ENCODE data around the gene TRIP10. TPM values are rescaled to one million over a fixed set of nuclear protein-coding genes. Genes with fewer than 3 reads are reported as not detected.

The TRIP10 gene
- total and polyA plus RNA-seq, 2 of the 13 experiments (the other 11 are each of a cell fraction or from before 2014, with no cell fraction given): 32.5 to 33.2 TPM

GRCh38 chr19:6723108-6723618 lies 16.3 kb upstream of the TRIP10 start (continued):
- TF ChIP-seq AFF4 (CRISPR knock-in tag; IDR thresholded peaks at IDR 0.05) (no peak), POLR2G (IDR thresholded peaks at IDR 0.05; ENCODE audit: low read depth, low read length) (no peak), ZNF281 (CRISPR knock-in tag; IDR thresholded peaks at IDR 0.05; ENCODE audit: borderline replicate concordance) (peak; percentile 95), ZC3H4 (CRISPR knock-in tag; IDR thresholded peaks at IDR 0.05; ENCODE audit: borderline replicate concordance) (no peak), NFKB2 (CRISPR knock-in tag; IDR thresholded peaks at IDR 0.05; ENCODE audit: borderline replicate concordance) (peak; percentile 15; the same call in 1 of the 2 replicates), ZSCAN12 (CRISPR knock-in tag; IDR thresholded peaks at IDR 0.05) (no peak), HOMEZ (CRISPR knock-in tag; IDR thresholded peaks at IDR 0.05; ENCODE audit: low read depth) (peak; percentile 50; the same call in 1 of the 2 replicates), KLF16 (CRISPR knock-in tag; IDR thresholded peaks at IDR 0.05) (peak in 1 of 2 experiments; percentile 97; a peak in 2 of 4 replicates), ZNF747 (CRISPR knock-in tag; IDR thresholded peaks at IDR 0.05; ENCODE audit: borderline replicate concordance) (peak; percentile 56; the same call in 1 of the 2 replicates), BHLHE40 (IDR thresholded peaks at IDR 0.05; ENCODE audit: low read length) (no peak), CBFB (CRISPR knock-in tag; IDR thresholded peaks at IDR 0.05) (peak; percentile 54; the same call in 1 of the 2 replicates), ZNF430 (CRISPR knock-in tag; IDR thresholded peaks at IDR 0.05) (peak; percentile 83; the same call in 1 of the 2 replicates), HDAC1 (CRISPR knock-in tag; IDR thresholded peaks at IDR 0.05) (peak; percentile 87), NR0B2 (CRISPR knock-in tag; IDR thresholded peaks at IDR 0.05) (no peak), ZNF138 (CRISPR knock-in tag; IDR thresholded peaks at IDR 0.05; ENCODE audit: low read depth) (no peak), ZNF33A (CRISPR knock-in tag; IDR thresholded peaks at IDR 0.05; ENCODE audit: borderline replicate concordance) (no peak)

Data from HepG2 (cell line).